GM18508 (cell line): ENCODE measurements around the gene IDH3A.
"Not testable (repeated sequence)": the region's sequence is repeated elsewhere in the genome, so short reads cannot be mapped to it uniquely, and the experiment has no call there.

Source experiments
- ATAC-seq: cut with Tn5 transposase; IDR thresholded peaks from one replicate; pipeline ENCODE4 v1.9.1; 2021; ENCODE audit warnings: moderate number of reproducible peaks; ENCODE audit not compliant: insufficient read depth, unreplicated experiment

Gene IDH3A

DNA sequence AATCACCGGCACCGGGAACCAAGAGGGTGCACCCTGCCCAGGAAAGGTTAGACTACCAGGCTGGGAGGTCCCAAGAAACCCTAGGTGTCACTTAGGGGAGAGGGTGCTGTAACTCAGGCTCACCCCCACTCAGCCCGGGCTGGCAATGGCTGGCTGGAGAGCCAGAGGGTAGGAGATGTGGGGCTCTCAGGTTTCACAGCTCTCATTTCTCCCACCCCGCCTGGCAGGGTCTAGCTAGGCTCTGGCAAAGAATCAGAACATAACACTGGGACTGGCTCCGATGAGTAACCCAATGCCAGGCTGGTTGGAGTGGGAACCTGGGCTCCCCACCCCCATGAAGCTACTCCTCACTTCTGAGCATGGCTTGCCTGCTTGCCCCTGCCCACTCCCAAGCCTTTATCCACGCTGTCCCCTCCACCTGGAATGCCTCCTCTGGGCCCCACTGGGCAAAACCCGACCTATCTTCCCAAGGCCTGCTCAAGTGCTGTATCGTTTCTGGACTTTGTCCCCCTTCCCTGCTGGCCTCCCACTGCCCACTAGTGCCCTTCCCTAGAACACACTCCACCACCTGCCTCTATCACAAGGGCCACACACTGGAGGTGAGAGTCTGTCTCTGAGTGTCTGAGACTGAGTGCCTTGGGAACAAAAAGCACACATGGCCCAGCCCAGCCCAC lies 19.9 kb upstream of the IDH3A start:
- ATAC-seq: no peak

DNA sequence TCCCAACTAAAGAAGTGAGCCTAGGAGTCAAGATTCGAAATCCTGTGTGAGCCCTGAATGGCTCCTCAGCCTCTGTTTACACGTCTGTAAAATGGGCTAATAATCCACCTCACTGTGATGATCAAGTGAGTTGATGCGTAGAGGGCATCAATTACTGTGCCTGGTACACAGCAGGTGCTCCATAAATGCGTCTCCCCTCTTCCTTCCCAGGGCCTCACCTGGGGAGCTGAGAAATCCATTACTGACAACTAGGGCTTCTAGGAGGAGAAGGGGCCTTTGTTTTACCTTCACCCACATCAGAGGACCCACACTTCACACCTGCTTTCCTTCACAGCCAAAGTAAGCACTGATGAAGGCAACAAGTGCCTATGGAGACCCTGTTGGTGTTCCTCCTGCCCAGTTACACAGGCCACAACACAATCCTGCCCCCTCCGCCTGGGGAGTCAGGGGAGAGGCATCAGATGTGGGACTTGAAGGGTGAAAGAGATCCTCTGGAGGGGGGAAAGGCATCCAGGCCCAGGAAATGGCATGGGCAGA lies 19.3 kb upstream of the IDH3A start:
- no peak for ATAC-seq

DNA sequence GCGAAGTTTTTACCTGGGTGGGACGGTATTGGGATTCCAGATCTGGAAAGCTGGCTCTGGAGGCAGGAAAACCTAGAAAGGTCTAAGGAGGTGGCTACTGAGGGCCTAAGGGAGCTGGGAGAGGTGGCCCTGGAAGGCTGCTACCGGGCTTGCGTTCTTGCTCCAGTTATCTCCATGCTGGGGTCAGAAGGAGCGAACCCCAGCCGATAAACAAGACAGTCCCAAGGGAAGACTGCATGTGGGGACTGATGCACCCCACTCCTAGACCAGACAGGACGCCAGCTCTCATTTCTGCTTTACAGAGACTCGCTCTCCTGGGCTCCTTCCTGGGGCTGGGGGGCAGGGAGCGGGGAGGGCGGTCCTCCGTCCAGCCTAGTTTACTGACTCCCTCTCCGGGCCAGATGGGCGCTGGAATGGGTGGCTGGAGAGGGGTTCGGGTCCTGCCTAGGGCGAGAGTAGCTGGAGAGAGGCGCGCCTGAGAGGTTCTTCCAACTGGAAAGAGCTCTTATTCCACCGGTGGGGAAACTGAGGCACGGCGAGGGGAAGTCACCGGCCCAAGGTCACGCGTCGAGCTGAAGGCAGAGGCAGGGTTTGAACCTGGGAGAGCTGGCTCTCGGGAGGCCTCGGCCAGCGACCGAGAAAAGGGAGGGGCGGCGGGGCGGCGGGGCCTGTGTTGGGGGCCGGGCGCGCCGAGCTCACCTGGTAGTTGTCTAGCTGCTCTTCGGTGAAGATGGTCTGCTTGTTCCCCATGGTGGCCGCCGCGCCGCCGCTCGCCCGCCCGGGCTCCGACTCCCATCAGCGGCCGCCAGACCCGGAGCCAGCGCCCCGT lies 18.5 kb upstream of the IDH3A start:
- ATAC-seq: no peak

DNA sequence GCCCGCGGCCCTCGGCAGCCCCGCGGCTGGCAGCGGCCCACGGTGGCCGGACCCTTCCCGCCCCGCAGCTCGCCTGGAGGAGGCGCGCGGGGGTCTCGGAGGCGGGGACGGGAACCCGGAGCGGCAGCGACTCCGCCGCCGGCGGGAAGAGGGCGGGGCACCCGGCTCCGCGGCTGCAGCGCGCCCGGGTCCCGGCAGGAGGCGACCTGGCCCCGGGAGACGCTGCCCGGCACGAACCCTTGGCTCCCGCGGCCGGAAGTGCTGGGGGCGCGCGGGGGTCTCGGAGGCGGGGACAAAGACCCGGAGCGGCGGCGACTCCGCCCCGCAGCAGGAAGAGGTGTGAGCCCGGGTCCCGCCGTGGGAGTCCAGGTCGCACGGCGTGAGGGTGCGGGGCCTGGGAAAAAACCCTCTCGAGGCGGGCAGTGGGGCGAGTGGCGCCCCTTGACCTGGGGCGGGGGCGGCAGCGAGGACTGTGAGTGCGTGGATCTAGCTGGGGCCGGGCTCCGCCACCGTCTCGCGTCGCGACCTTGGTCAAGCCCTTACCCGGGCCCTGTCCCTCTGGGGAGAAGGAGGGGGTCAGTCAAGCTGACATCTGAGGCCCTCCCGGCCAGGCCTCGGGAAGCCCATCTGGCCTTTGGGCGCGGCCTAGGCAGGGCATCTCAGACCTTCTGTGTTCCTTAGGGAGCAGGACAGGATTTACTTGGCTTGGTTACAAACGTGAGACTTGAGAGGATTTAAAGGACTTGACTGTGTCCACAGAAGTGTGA lies 17.7 kb upstream of the IDH3A start, which contains the start of gene CIB2:
Gene CIB2 (minus strand): TSS at position 151 of the 767 bp plus-strand sequence. CDS start 230 bp downstream, outside the sequence.
- no peak for ATAC-seq

DNA sequence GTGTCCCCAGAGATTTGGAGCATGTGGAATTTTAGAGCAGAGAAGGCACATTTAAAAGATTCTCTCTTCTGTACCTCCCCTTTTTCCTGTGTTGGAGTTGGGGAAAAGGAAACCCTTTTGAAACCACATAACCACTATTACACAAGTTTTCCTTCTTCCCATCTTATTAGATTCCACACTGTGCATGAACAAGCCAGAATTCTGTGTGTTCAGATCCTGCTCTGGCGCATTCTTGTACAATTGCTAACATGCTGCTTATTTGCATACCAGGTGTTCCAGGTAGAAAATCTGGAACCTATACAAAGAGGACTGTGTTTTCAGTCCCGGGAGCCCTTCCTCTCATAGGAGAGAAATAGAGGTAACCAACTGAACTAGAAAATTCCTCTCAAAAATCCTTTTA lies 15.4 kb upstream of the IDH3A start:
- ATAC-seq: no peak

DNA sequence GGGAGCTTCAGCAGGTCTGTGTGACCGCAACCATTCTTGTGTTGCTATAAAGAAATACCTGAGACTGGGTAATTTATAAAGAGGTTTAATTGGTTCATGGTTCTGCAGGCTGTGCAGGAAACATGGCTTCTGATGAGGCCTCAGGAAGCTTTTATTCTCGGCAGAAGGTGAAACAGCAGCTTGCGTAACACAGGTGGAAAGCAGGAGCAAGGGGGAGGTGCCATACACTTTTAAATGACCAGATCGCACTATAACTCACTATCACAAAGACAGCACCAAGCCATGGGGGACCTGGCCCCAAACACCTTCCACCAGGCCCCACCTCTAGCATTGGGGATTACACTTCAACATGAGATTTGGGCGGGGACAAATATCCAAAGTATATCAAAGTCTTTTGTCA lies 9.6 kb upstream of the IDH3A start:
- ATAC-seq: no peak

DNA sequence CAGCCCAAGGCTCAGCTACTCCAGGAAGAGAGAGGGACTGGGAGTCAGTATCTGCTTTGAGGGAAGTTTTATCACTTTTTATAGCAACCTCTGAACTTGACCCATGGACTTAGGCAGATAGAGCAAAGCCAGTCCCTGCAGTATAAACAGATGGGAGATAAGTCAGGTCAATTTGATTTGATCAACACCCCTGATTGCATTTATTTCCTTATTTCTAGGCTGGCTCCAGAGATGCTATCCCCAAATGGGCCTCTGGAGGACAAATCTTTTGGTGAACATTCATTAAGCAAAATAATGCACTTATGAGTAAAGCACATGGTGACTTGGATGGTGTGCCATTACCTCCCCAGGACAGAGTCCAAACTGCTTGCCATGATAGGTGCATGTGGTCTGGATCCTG lies 8.9 kb upstream of the IDH3A start:
- no peak for ATAC-seq

DNA sequence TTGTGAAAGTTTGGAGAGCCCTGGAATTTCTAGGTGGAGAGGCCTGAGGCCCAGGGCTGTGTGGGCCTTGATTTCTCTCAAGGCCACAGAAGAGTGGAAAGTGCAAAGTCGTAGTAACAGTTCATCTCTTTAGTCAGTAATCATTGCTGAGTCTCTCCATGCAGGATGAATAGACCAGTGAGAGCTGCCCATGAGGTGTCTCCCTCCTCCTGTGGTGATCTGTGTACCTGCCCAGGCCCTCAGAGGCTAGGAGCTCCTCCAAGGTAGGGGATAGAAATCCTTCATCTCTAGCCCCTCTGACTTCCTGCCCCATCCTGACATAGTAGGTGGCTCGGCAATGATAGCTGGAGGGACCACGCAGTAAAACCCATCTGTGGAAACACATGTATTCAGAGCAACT lies 6.8 kb upstream of the IDH3A start:
- ATAC-seq: no peak

DNA sequence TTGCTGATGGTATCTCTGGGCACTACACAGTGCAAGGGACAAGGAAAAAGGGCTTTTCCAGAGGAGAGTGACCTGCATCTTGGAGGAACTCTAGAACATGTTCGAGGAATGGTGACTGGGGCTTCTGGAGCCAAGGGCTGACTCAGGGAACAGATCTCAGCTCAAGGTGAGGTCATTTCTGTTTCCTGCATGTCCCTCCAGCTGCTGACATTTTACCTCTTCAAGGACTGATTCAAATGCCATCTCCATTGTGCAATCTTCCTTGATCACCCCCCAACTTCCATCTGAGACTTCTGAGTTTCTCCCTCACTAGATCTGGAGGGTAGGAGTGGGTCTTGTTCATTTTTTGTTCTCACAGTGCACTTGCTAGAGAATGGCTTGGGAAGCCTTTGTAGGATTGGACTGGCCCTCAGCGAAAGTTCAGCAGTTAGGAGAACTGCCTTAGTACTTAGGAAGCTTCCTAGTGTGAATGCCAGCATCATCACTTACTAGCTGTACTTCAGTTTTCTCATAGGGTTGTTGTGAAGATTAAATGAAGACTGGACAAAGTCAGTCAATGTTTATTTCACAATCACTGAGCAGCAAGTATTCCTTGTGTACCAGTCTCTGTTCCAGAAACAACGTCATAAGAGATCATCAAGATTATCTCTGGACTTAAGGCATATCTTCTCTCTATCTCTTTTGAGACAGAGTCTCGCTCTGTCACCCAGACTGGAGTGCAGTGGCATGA lies 2.6 kb upstream of the IDH3A start:
- ATAC-seq: no peak

DNA sequence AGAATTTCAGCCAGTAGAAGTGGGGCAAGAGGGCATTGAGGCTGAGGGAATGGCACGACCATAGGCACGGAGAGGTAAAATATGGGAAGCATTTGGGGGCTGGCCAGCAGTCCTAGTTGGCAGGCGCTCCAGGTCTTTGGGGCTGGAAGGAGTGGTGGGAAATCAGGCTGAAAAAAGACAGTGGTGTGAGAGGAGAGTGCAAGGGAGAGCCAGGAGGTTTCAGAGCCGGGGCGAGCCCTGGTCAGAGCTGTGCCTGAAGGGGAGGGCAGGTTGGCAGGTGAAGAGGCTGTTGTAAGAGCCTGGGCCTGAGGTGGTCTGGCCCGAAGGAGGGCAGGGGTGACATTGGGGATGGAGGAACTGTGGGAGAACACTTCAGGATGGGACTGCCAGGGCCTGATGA lies 1.6 kb upstream of the IDH3A start:
- no peak for ATAC-seq

DNA sequence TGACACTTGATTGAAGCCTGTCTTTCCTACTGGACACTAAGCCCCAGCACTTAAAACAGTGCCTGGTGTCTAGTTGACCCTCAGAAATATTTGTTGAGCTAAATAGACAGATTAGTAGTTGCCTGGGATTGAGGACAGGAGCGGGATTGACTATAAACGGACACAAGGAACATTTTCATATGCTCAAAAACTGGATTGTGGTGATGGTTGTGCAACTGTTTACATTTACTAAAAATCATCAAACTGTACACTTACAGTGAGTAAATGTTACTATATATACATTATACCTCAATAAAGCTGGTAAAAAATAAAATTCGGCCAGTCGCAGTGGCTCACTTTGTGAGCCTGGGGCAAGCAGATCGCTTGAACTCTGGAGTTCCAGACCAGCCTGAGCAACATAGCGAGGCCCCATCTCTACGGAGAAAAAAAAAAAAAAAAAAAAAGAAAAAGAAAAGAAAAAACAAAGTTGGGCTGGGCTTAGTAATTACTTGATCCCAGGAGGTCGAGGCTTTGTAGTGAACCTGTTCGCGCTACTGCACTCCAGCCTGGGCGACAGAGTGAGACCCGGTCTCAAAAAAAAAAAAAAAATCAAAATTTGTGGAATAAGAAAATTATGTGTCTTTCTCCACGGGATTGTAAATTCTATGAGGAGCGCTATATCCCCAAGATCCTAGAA lies 632 bp upstream of the IDH3A start:
- ATAC-seq: no peak

DNA sequence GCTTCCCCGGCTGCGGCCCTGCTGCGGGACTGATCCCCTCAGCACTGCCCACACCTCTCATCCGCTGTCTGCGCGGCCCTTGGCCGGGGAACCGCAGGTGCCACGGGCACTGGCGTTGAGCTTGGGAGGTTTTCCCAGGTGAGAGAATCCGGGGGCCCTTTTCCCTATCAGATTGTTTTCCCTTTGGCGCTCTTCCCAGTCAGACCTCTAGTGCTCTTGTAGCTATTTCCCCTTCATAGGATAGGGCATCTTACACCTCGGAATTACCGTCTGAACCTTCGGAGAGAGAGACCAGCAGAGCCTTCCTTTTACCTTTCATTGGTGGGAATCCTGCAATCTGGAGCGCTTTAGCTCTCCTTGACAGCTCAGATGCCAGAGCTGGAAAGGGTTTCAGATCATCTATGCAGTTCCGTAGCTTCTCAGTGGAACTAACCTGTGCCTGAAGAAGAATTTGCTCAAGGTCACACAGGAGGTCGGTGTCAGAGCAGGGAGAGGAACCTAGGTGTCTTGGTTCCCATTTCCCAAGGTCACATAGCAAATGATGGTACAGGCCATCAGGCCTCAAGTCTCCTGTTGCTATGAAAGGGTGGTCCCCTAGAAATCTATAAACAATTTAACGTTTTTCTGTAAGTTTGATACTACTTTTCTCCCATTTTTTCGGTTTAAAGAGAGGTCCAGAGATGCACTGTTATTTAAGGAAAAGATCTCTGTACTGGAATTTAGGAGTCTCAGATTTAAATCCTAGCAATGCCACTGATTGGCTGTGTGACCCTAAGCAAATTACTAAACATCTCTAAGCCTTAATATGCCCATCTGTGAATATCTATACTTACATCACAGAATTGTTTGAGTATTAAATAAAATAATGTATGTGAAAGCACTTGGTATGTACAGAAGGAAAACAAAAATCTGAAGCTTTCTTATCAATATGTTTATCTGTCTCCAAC lies 916 bp downstream of the IDH3A start:
- ATAC-seq: no peak

DNA sequence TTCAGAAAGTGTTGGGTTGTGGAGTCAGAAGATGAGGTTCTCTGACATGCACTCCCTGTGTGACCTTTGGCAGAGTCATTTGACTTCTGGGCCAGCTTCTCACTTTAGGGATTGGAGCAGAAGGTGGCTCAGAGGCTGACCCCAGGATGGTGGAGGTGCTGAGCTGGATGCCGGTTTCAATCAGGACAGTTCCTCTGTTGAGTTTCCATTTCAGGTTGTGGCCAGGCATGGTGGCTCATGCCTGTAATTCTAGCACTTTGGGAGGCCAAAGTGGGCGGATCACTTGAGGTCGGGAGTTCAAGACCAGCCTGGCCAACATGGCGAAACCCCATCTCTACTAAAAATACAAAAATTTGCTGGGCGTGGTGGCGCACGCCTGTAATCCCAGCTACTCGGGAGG lies 1.9 kb downstream of the IDH3A start:
- not testable (repeated sequence) for ATAC-seq

DNA sequence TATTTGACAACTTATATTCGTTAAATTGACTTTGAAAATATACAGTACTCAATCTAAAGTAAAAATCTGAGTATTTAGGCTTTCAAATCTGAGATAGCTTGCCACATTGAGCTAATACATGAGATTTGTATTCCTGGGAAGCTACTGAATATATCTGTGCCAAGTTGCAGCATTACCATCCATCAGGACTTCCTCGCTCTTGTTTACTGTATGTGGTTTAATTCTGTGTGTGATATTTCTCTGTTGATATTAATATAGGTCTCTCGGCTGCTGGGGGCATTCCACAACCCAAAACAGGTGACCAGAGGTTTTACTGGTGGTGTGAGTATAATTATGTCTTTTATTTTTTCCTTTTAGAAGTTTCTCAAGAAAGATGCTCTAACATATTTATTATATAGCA lies 5.8 kb downstream of the IDH3A start:
- ATAC-seq: no peak

DNA sequence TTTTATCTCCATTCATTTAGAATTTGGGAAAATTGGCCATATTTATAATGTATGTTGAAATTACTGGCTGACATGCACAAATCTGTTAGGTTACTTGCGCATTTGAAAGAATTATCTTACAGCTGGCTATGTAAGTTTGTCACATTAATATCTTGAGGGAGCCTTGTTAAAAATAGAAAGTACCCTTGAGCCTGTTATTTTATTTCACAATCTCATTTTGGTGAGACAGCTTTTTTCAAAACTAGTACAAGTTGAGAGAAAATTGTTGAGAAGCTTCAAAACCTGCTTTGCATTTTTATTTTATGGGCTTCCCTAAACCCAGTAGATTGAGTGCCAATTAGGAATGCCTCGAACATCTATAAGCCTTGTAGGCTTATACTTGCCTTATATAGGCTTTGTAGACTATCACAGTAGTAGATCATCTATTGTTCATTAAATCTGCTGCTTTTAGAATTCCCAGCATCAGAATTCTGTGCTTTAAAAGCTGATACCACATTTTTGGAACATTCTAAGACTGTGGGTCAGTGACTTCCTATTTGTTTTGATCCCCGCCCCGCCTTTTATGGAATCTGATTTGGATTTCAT lies 6.3 kb downstream of the IDH3A start:
- no peak for ATAC-seq

DNA sequence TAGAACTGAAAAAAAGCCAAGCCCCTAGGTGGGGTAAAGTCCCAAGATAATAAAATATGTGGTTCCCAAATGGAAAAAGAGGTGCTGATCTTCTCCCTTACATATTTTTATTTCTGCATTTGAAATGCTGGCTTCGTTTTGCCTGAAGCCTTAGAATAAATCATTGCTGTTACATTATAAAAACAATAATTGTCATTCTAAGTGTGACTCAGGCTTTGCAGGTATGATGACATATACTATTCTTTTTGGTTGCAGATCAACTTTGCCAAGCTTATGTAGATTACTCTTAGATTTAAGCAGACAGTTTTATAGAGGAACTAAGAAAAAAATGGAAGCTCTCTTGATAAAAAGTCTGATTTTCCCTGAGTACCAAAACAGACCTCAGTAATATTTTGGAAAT lies 7.5 kb downstream of the IDH3A start:
- ATAC-seq: no peak

DNA sequence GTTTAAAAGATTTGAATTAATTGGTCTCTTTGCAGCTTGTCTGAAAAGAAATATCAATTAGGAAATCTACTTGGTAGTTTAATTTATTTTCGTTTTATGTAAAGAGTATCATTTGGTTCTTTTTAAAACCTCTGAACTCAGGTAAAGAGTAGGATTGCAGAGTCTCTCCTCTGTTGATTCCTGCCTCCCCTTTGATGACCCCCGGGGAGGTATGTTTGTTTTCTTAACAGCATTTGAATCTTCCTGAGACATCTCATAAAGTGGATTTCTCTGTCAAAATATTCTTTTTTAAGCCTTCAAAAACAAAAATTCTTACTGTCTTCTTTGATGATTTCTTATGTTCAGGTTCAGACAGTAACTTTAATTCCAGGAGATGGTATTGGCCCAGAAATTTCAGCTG lies 8.0 kb downstream of the IDH3A start:
- ATAC-seq: no peak

DNA sequence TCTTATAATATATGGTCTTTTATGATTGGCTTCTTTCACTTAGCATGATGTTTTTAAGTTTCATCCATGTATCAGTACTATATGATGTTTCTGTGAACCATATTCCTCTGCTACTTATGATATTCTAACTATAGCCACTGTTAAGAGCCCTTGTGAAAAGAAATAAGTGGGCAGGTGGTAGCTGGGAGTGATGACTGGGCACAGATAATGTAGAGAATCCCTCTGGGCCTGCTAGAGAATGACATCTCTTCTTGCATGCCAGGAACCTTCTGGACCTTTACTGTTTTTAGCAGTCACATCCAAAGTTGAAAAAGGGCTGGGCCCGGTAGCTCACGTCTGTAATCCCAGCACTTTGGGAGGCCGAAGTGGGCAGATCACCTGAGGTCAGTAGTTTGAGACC lies 10.2 kb downstream of the IDH3A start:
- ATAC-seq: no peak
